Measurements from ENCODE around the gene ACOXL. TPM values are rescaled to one million over a fixed set of nuclear protein-coding genes. Genes with fewer than 3 reads are reported as not detected.
A peak's percentile ranks its signal among the peaks of the same experiment; 100 is the strongest.

ACOXL gene
- total RNA-seq, 2 donors from 2014 or later: 0.52 TPM; not detected in 1

DNA sequence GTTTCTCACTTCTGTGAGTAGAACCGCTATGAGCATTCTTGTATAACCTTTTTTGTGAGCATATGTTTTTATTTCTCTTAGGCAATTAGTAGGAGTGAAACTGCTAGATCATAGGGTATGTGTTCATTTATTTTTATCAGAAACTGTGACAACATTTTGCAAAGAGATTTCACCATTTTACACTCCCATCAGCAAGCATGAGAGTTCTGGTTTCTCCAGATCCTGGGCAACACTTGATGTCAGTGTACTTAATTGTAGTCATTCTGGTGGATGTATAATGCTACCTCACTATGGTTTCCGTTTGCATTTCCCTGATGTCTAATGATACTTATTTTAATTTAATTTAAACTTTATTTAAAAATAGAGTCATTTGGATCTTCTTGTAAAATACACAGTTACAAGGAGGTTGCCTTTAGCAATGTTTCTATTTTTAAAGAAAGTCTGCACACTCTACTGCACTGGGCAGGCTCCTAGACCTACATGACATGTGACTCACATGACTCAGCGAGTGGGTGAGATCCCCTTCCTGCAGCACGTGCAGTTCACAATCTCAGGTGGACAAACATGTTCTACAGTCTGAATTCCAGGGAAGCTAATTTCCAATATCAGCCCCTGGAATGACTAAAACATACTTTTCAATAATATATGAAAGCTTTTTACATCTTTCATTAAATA lies 261.3 kb downstream of the ACOXL start:
- H3K27ac ChIP-seq: peak overlapping the region in 1 of 4 donors; percentile 38
- H3K27me3 ChIP-seq: no peaks in the 10 kb centered on the region
- WGBS, 2 donors: 33 to 37% methylated on average over 4 of the region's 4 CpGs
- TF ChIP-seq, protein P1, sequence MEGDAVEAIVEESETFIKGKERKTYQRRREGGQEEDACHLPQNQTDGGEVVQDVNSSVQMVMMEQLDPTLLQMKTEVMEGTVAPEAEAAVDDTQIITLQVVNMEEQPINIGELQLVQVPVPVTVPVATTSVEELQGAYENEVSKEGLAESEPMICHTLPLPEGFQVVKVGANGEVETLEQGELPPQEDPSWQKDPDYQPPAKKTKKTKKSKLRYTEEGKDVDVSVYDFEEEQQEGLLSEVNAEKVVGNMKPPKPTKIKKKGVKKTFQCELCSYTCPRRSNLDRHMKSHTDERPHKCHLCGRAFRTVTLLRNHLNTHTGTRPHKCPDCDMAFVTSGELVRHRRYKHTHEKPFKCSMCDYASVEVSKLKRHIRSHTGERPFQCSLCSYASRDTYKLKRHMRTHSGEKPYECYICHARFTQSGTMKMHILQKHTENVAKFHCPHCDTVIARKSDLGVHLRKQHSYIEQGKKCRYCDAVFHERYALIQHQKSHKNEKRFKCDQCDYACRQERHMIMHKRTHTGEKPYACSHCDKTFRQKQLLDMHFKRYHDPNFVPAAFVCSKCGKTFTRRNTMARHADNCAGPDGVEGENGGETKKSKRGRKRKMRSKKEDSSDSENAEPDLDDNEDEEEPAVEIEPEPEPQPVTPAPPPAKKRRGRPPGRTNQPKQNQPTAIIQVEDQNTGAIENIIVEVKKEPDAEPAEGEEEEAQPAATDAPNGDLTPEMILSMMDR (IDR thresholded peaks at IDR 0.05): no peak
- TF ChIP-seq POLR2A (IDR thresholded peaks at IDR 0.05): no peak
- H3K36me3 ChIP-seq (replicated peaks in 1 of 2; ENCODE audit: insufficient read depth in 1 of 2, low read depth in 2 of 2): no peaks in the 10 kb centered on the region
- ATAC-seq: peak; percentile 72
- intact Hi-C loops (cut with DNase I): no loop called here
- H3K4me3 ChIP-seq: no peak overlapping the region
- DNase-seq: peak; percentile 13 to 50 (median 46)
- no peaks in the 10 kb centered on the region for H3K4me1 ChIP-seq
- no peaks in the 10 kb centered on the region for H3K9me3 ChIP-seq

DNA sequence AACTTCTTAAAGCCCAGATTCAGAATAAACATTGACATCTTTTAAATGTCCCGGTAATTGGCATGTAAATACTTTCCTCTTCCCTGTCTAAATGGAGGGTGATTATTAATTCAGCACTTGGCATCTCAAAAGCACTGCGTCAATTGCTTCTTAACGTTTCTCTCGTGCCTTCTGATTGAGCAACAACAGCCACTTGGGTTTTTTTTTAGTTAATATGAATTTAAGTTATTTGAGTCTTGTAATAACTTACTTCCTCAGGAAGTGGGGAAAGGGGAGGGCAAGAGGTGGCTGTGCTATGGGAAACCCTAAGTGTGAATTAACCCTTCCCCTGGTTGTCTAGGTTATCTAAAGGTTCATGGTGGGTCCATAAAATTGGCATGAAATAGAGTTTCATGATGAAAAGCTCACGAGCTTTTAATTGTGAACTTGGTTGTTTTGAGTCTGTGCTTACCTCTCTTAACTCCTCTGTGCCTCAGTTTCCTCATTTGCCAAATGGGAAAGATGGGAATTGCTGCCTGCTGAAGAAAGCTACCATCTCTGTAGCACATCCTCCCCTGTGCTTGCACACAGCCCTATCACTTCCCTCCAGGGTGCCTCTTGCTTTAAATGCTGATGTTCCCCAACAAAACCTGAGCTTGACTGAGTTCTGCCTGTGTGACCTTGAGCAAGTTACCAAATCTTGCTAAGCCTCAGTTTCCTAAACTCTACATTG lies 262.0 kb downstream of the ACOXL start:
- WGBS, 2 donors: 18 to 19% methylated on average over 5 of the region's 5 CpGs
- H3K27ac ChIP-seq: peak overlapping the region in 1 of 4 donors; percentile 38
- H3K27me3 ChIP-seq: no peaks in the 10 kb centered on the region
- ATAC-seq (no peak), DNase-seq (peak in 1 of 4 donors; percentile 13)
- intact Hi-C loops (cut with DNase I): no loop called here
- TF ChIP-seq, protein P1 (IDR thresholded peaks at IDR 0.05): no peak
- no peak for TF ChIP-seq POLR2A (IDR thresholded peaks at IDR 0.05)
- H3K36me3 ChIP-seq (replicated peaks in 1 of 2; ENCODE audit: insufficient read depth in 1 of 2, low read depth in 2 of 2): no peaks in the 10 kb centered on the region
- no peak overlapping the region for H3K4me3 ChIP-seq
- H3K9me3 ChIP-seq: no peaks in the 10 kb centered on the region
- no peaks in the 10 kb centered on the region for H3K4me1 ChIP-seq

DNA sequence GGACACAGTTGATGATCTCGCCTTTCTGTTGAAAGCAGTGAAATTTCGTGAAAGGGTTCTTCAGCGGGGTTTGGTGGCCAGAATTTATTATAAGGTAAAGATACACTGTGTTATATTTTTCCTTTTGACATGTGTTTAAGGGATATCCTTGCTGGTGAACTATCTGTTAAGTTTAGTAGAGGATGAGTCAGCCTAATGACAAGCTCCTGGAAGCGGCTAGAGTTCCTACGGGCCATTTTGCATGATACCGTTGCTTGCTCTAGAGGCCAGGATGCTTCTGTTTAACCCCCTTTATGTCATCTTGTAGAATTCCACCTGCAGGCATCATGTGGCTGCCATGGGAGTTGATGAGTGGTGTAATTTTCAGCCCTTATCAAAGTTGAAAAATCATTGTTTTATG lies 263.5 kb downstream of the ACOXL start:
- DNase-seq (no peak), ATAC-seq (no peak)
- TF ChIP-seq, protein P1 (IDR thresholded peaks at IDR 0.05): no peak
- TF ChIP-seq POLR2A (IDR thresholded peaks at IDR 0.05): no peak
- no peaks in the 10 kb centered on the region for H3K36me3 ChIP-seq (replicated peaks in 1 of 2; ENCODE audit: insufficient read depth in 1 of 2, low read depth in 2 of 2)
- WGBS, 2 donors: 78 to 88% methylated on average over 6 of the region's 6 CpGs
- intact Hi-C loops (cut with DNase I): no loop called here
- no peaks in the 10 kb centered on the region for H3K4me1 ChIP-seq
- H3K4me3 ChIP-seq: no peak overlapping the region
- H3K27me3 ChIP-seq: no peaks in the 10 kb centered on the region
- H3K27ac ChIP-seq: no peak overlapping the region
- no peaks in the 10 kb centered on the region for H3K9me3 ChIP-seq

DNA sequence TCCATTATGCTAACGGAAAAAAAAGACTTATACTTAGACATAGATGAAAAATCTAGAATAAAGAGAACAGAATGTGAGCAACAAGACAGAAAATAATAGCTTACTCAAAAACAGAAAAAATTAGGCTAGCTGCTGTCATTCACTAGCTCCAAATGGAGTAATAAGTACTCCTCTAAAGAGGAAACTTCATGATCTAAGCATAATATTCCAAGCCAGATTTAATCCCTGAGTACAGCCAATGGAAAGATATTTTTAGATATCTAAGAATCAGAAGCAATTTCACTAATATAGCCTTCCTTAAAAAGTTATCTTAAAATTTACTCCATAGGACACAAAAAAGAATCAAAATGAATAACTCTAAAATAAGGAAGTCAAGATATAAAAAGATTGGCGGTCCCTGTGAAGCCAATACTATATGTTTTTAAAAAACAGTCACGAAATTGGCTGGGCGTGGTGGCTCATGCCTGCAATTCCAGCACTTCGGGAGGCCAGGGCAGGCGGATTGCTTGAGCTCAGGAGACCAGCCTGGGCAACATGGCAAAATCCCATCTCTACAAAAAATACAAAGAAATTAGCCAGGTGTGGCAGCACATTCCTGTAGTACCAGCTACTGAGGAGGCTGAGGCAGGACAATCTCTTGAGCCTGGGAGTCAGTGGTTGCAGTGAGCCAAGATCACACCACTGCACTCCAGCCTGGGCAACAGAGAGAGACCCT lies 265.1 kb downstream of the ACOXL start:
- Histone ChIP-seq H3K36me3 (replicated peaks in 1 of 2; ENCODE audit: insufficient read depth in 1 of 2, low read depth in 2 of 2) (no peaks in the 10 kb centered on the region), H3K27me3 (no peaks in the 10 kb centered on the region), H3K4me3 (no peak overlapping the region), H3K4me1 (no peaks in the 10 kb centered on the region), H3K9me3 (no peaks in the 10 kb centered on the region), H3K27ac (no peak overlapping the region)
- intact Hi-C loops (cut with DNase I): no loop called here
- ATAC-seq (no peak), DNase-seq (no peak)
- no peak for TF ChIP-seq POLR2A (IDR thresholded peaks at IDR 0.05)
- TF ChIP-seq, protein P1 (IDR thresholded peaks at IDR 0.05): no peak
- 60 to 75% methylated on average over 6 of the region's 6 CpGs for WGBS, 2 donors

All from body of pancreas (tissue), 4 donors.